HepG2 (cell line): ENCODE results near the gene CALHM5. TPM values are rescaled to one million over a fixed set of nuclear protein-coding genes. Genes with fewer than 3 reads are reported as not detected.

Source experiments
- CHD4 ChIP-seq: fragments of 200-600 bp; sonication (generic); IDR thresholded peaks from 2 replicates; pipeline ENCODE4 v1.7.0; 2017; ENCODE audit warnings: mild to moderate bottlenecking, low read length, borderline replicate concordance
- KDM4B ChIP-seq: sonication (generic); formaldehyde crosslinking; IDR thresholded peaks from 2 replicates; pipeline ENCODE4 v1.4.0; 2020; ENCODE audit warnings: missing genetic modification reagents
- MYNN ChIP-seq: sonication (generic); formaldehyde crosslinking; IDR thresholded peaks from 2 replicates; pipeline ENCODE4 v1.4.0; 2020; ENCODE audit warnings: mild to moderate bottlenecking, low read depth, missing genetic modification reagents
- RARA ChIP-seq: IDR thresholded peaks from 2 replicates; pipeline ENCODE4 v1.6.1; 2016; ENCODE audit warnings: missing genetic modification reagents, missing compliant biosample characterization
- SALL2 ChIP-seq: sonication (generic); formaldehyde crosslinking; IDR thresholded peaks from 2 replicates; pipeline ENCODE4 v1.8.1; 2023; ENCODE audit warnings: mild to moderate bottlenecking, missing genetic modification reagents, inconsistent platforms
- SOX13 ChIP-seq, 3 experiments: fragments of 450-650 bp in 1 of 3; sonication (generic) in 1 of 3; formaldehyde crosslinking in 1 of 3; IDR thresholded peaks in 2 of 3; conservative IDR thresholded peaks in 1 of 3; 2 replicates each; pipeline versions ENCODE4 v1.5.0 to v1.6.1; 2016 to 2020; ENCODE audit warnings: antibody characterized with exemption in 1 of 3, mild to moderate bottlenecking in 1 of 3, missing compliant biosample characterization in 1 of 3, missing genetic modification reagents in 1 of 3, moderate library complexity in 1 of 3
- TRAFD1 ChIP-seq: sonication (generic); formaldehyde crosslinking; IDR thresholded peaks from 2 replicates; pipeline ENCODE4 v1.5.1; 2020; ENCODE audit warnings: missing genetic modification reagents, mild to moderate bottlenecking, borderline replicate concordance
- TRIM22 ChIP-seq: fragments of 450-650 bp; IDR thresholded peaks from 2 replicates; pipeline ENCODE4 v1.6.1; 2017
- ZMAT5 ChIP-seq: sonication (generic); formaldehyde crosslinking; IDR thresholded peaks from 2 replicates; pipeline ENCODE4 v1.5.0; 2020; ENCODE audit warnings: mild to moderate bottlenecking, low read depth, missing genetic modification reagents, borderline replicate concordance
- ZNF3 ChIP-seq: IDR thresholded peaks from 2 replicates; pipeline ENCODE4 v1.7.0; 2017; ENCODE audit warnings: inconsistent platforms
- ZNF407 ChIP-seq: sonication (generic); formaldehyde crosslinking; IDR thresholded peaks from one replicate; pipeline ENCODE4 v1.5.1; 2020; ENCODE audit warnings: mild to moderate bottlenecking, missing genetic modification reagents; ENCODE audit errors: not compliant biosample characterization
- ZNF543 ChIP-seq: sonication (generic); formaldehyde crosslinking; IDR thresholded peaks from 2 replicates; pipeline ENCODE4 v1.4.0; 2020; ENCODE audit warnings: mild to moderate bottlenecking, missing genetic modification reagents
- polyA plus RNA-seq, 8 experiments: library from polyadenylated mRNA; depleted of rRNA in 3 of 8; stranded (reverse) in 7 of 8; unstranded in 1 of 8; fragments of >200 nt; fragmentation: Illumina TruSeq in 4 of 8; extraction: Trizol in 4 of 8; gene quantifications; 2 replicates each; pipeline versions ENCODE4 v1.2.1 to v1.2.3, GENCODE V29; 2011 to 2016; ENCODE audit warnings: low read depth in 4 of 8, missing spikeins in 1 of 8, mixed read lengths in 1 of 8; ENCODE audit not compliant: insufficient read depth in 1 of 8
- total RNA-seq, 5 experiments: library from RNA; depleted of rRNA; stranded (reverse); fragments of >200 nt; fragmentation: Illumina TruSeq; extraction: Trizol; gene quantifications; 2 replicates each; pipeline ENCODE4 v1.2.3, GENCODE V29; 2016; ENCODE audit warnings: low read depth in 1 of 5

Gene CALHM5
- total and polyA plus RNA-seq, 2 of the 13 experiments (the other 11 are each of a cell fraction or from before 2014, with no cell fraction given), result not detected

GRCh38 chr6:116570856-116571682 is 59.6 kb downstream of the CALHM5 start, which contains the start of gene RWDD1 (continued):
- TF ChIP-seq ZNF407 (CRISPR knock-in tag) (peak; percentile 93), SOX13 (IDR thresholded peaks at IDR 0.05) (no peak), SOX13 (CRISPR knock-in tag; conservative IDR thresholded peaks at IDR 0.05 in 1 of 2, IDR thresholded peaks at IDR 0.05 in 1 of 2) (peak in 1 of 2 experiments; percentile 55; a peak in 2 of 4 replicates), MYNN (CRISPR knock-in tag) (0 out of 2 replicates have a peak, but pooled peaks have one; percentile 43), ZNF543 (CRISPR knock-in tag) (peak; percentile 80; the same call in 1 of the 2 replicates), TRIM22 (no peak), KDM4B (CRISPR knock-in tag) (peak; percentile 40; the same call in 1 of the 2 replicates), ZMAT5 (CRISPR knock-in tag) (no peak), CHD4 (no peak), RARA (CRISPR knock-in tag) (no peak; the same call in 1 of the 2 replicates), SALL2 (peak; percentile 99), ZNF3 (CRISPR knock-in tag) (peak; percentile 15; the same call in 1 of the 2 replicates), TRAFD1 (CRISPR knock-in tag) (peak; percentile 88; the same call in 1 of the 2 replicates)
